ENCODE data around the gene KRT1.
A peak's percentile ranks its signal among the peaks of the same experiment; 100 is the strongest.

Gene KRT1

DNA sequence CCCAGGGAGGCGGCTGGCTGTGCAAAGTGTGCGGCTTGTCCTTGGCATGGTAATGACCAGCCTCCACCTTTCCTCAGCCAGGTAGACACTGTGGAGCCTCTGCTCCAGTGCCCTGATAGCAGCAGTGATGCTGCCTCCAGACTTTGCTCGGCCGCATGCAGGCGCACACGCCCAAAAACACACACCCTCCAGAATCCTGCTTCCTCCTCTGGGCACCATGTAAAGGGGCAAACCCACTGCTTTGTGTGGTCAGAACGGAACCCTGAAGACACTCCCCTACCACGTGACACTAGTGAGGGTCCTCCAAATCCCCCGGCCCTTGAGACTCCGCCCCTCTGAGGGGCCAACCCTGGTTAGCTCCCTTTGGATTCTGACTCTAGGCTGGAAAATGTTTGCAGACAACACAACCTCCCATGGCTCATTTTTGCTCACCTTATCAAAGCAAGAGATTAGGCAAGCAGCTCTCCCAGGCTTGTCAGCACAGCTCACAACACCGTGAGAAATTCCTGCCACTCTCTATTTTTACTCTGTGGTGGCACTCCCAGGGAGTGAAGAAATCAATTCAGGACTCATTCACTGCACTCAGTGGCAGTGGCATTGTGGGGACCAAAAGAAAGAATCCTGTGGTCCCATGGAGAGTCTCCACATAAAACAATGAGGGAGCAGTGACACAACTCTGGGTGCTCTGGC is 18.6 kb upstream of the KRT1 start:
- no peak for DNase-seq (ENCODE audit: low read depth in 2 of 2)

DNA sequence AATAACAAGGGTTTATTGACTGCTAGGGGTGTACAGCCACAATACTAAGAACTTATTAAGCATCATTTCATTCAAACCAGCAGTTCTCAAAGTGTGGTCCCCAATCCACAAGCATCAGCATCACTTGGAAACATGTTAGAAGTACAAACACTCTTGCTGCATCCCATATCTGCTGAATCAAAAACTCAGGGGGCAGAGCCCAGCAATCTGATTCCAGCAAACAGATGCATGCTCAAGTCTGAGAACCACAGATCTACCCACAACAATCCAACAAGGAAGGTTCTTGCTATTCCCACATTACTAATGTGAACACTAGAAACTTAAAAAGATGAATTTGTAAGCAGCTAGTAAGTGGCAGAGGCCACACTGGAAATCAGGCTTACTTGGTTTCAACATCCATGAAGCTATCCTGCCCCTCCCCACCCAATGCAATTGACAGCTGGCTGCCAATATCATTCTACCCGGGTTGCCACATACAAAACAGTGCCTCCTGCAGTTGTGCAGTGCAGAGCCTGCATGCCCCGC is 16.9 kb upstream of the KRT1 start:
- DNase-seq (ENCODE audit: low read depth in 2 of 2), result no peak

DNA sequence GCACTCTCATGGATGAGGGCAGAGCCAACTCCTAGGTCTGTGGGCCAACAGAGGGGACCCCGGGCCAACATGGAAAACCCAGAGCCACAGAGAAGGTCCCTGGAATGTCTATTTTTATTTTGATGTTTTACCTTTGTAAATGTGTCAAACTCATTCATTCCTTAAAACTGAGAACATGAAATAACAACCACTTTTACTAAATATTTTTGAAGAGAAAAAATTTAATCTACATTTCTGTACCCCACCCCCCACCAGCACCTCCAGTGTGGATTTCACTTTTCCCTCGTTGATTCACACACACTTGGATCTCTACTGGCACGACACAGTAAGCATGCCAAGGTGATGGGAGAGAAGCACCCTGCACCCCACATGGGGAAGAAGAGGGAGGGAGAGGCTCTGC is 16.4 kb upstream of the KRT1 start:
- DNase-seq (ENCODE audit: low read depth in 2 of 2), result no peak

DNA sequence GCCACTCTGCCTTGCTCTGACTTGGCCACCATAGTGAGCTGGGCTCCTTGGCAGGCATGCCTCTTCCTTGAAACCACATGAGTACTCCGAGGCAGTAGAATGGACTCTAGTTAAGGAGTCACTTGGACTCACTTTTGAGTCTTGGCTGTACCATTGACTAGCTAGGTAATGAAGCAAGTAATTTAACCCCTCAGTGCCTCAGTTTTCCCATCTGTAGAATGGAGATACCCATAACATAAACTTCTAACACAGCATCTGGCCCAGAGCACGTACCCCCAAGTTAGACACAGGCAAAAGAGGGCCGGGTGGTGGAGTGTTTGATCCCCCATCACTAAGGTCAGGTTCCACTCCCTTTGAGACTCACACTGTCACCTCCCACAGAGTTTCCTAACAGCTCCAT is 14.8 kb upstream of the KRT1 start:
- no peak for DNase-seq (ENCODE audit: low read depth in 2 of 2)

DNA sequence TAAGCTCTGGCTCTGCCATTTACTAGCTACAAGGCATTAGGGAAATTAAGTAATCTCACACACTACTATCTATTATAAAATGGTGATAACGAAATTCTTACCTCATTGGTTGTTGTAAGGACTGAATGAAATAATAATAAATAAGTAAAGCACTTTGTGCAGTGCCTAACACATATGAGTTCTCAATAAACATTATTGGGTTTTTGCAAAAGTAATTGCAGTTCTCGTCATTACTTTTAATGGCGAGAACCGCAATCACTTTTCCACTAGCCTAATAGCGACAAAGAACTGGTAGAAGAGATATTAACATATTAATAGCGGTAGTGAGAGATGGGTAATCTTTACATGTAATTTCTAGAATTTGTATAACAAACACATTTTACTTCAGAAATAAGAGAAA is 13.9 kb upstream of the KRT1 start:
- DNase-seq (ENCODE audit: low read depth in 2 of 2), result no peak

DNA sequence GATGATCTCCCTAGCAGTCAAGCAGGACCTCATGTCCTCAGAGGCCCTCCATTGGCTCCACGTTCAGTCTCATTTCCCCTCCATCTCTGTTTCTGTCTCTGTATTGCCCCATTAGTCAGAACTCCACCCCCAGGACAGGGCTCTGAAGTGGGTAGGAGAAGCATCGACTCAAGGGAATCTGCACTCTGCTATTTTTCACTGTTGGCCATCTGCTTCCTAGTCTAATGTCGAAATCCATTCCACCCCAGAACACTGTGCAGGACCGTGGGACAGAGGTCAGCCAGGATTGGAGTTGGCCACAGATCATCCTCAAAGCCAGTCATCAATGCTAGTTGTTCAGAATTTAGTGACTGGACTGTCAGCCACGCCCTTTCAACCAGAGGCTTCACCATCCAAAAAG is 13.1 kb upstream of the KRT1 start:
- no peak for DNase-seq (ENCODE audit: low read depth in 2 of 2)

DNA sequence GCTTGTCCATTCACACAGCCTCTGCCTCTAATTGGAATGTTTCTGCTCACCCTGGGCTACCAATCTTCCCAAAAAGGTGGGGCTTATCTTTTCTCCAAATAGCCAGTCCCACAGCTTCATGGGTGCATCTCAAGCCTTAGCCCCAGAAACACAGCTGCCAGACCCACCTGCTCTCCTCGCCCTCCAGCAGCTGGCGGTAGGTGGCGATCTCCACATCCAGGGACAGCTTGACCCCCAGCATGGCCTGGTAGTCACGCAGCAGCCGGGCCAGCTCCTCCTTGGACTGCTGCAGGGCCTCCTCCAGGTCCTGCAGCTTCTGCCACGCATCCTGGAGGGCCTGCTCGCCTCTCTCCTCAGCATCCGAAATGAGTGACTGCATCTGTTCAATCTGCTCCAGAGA is 12.0 kb upstream of the KRT1 start:
- no peak for DNase-seq (ENCODE audit: low read depth in 2 of 2)

DNA sequence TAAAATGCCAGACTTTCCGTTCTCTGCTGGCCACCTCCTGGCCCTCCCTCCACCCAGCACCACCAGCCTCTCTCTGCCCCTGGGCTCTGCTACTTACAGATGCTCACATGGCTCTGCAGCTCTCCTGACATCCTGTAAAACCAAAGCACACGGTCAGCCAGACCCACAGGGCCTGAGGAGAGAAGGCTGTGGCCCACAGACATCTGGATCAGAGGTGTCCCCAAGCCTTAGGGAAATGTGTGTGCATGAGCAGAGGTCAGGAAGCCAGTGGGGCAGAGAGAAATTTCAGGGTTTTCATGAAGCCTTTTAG is 11.6 kb upstream of the KRT1 start:
- no peak for DNase-seq (ENCODE audit: low read depth in 2 of 2)

DNA sequence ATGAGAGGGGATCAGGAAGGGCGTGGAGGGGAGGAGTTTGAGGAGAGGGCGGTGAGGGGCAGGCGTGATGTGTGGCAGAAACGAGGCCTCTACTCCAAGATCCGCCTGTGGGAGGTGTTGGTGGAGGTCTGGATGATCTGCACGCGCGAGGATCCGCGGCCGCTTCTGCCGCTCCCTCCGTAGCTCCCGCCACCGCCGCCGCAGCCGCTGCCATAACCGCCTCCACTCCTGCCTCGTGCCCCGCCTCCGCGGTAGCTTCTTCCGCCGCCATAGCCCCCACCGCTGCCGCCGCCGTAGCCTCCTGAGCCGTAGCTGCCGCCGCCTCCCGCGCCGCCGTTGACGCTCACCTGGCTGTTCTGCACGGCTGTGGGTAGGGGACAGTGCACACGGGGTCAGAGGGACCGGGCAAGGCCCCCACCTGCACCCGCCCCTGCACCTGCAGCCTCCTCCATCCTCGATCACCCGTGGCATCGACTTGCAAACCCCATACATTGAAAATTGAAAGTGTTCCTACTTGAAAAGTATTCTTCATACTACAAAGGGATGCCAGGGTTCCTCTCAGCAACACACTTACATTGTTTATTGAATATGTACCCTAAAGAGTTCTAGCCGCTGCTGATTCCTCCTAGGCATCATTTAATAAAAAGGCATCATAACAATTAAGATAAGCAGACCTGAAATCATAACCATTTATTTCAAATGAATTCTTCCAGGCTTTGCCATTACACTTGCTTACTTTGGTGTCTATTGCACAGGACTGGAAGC is 11.1 kb upstream of the KRT1 start:
- DNase-seq (ENCODE audit: low read depth in 2 of 2), result peak in 1 of 2 donors; percentile 26

DNA sequence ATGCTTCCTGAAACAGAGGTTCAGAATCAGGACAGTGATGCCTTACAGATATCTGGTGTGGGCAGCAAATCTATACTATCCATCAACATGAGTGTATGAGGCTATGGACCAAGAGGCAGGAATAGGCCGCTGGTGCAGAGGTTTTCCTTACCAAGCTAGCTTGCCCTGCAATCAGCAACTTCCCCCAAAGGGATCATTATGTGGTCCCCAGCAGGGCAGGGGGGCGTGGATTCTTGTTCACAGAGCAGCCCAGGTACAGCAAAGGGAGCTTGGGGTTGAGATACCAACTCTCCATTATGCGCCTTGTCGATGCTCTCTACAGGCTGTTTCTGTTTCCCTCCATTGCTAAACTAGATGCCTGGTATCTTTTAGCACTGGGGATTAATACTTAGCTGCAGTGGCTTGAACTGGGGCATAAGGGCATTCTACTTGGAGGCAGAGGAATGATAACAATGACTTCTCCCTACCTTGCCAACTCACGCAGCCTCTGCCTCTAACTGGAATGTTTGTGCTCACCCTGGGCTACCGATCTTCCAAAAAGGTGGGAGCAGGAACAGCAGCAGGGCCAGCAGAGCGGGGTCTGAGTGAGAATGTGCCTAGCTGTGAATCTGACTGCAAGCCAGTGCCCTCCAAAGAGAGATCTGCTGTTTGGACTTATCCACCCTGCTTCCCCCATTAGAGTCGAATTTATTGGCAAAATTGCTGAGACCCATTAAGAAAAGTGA is 10.3 kb upstream of the KRT1 start:
- no peak for DNase-seq (ENCODE audit: low read depth in 2 of 2)

DNA sequence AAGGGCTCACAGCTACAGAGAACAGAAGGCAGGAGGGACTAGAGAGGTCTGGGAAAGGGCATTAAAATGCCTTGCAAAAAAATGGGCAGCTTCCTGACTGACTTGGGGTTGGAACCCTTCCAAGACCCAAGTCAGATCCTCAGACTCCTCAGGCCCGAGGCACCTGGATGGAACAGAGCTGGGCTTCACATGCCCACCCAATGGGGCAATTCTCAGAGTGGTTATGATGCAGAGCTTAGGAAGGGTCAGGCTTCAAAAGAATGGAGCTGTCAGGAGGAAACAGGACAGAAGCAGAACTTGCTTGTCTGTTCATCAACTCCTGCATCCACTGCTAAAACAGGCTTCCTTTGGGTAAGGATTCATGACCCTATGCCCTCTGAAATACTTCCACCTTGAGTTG is 9.7 kb upstream of the KRT1 start:
- DNase-seq (ENCODE audit: low read depth in 2 of 2), result no peak

DNA sequence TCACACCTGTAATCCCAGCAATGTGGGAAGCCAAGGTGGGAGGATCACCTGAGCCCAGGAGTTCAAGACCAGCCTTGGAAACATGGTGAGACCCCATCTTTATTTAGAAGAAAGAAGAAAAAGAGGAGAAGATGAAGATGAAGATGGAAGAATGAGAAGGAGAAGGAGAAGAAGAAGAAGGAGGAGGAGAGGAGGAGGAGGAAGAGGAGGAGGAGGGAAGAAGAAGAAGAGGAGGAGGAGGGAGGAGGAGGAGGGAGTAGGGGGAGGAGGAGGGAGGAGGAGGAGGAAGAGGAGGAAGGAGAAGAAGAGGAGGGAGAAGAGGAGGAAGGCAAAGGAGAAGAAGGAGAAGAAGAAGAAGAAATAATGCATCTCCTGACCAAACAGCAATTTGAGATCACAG is 9.0 kb upstream of the KRT1 start:
- DNase-seq (ENCODE audit: low read depth in 2 of 2), result no peak

DNA sequence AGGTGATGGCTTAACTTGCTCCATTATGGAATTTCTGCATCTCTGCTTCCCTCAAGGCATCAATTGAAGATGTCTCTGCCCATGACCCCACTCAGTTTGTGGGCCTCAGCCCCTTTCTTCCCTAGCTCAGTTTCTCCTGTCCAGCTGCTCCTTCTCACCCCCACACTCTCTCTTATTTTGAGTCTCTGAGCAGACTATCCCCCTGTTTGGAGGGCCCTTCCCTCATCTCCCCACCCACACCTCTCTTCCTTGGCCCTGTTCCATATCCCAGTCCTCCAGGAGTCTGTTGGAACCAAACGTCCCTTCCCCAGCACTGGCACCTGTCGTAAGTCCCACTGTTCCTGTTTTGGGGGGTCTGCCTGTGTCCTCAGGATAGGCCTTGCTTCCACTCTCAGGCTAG is 8.3 kb upstream of the KRT1 start:
- DNase-seq (ENCODE audit: low read depth in 2 of 2), result no peak

DNA sequence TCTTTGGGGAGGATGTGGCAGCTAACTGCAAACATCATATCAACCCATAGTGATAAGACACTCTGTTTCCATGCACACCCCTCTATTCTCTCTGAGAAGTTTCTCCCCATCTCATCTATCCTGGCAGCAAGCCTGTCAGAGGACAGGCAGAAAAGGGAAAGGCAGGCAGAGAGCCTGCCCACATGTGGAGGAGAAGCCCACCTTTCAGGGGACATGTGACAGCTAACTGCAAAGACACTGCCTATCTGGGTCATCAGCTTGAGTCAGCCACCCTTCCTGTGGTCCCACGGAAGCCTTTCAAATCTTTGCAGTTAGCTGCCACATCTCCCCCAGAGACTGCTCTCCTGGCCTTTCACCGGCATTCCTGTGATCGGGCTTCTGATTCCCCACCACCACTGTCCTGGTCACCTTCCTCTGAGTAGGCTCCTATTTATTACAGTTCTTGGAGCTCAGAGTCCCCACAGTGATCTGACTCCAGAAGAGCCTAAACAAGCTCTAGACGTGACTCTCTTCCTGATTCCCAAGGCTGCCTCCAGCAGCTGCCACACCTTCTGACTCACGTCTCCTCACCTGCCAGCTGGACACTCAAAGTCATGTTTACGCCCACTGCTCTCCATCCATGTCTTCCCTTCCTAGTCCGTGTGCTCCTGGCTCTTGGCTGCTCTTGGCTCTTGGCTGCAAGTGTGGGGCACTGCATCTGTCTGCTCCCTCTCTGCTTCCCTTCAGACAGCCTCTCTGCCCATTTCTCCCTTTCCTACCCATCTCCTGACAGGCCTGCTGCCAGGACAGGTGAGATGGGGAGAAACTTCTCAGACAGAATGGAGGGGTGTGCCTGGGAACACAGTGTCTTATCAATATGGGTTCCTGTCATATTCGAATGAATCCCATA is 7.5 kb upstream of the KRT1 start:
- no peak for DNase-seq (ENCODE audit: low read depth in 2 of 2)

DNA sequence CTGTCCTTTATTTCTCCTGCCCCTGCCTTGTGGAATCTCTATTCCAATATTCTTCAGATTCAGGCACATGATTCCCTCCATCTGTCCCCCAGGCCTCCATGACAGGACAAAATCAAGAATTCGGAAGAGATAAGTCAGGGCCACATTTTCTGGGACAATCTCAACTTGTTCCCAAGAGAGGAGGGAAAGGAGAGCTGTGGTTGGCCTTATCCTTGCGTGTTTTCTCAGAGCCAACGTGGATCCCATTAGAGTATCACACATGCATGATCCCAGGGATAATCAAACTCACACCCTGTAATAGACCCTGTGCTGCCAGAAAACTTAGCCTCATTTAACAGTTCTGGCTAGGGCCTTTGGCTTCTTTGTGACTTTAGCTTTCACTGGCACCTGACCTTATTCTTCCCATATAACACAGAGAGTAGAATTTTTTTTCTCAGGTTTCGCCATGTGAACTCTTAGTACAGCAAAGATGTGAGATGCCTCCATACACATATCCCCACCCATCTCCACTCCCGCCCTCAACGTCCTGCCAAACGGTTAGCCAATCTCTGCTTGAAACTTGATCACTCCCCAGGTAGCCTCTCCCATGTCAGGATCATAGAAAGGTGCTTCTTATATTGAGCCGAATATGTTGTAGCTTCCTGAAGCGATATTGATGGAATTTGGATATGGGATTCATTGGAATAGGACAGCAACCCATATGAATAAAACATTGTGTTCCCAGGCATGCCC is 6.7 kb upstream of the KRT1 start:
- no peak for DNase-seq (ENCODE audit: low read depth in 2 of 2)

DNA sequence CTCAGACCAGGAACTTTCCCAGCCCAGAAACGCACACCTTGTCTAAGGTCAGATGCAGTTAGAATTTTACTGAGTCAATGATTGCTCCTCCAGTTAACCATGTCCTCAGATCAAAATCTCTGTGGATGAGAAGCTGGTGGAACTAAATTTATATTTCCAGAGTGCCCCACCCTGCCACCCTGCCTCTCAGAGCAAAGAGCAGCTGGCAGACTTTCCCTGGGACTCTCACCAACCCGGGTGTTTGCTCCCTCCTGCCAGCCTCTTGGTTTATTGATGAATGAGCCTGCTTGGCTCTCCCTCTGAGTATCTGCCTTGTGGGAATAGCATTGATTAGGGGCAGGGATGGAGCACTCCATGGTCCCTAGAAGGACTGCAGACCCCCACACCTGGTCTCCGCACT is 5.9 kb upstream of the KRT1 start:
- DNase-seq (ENCODE audit: low read depth in 2 of 2), result no peak

DNA sequence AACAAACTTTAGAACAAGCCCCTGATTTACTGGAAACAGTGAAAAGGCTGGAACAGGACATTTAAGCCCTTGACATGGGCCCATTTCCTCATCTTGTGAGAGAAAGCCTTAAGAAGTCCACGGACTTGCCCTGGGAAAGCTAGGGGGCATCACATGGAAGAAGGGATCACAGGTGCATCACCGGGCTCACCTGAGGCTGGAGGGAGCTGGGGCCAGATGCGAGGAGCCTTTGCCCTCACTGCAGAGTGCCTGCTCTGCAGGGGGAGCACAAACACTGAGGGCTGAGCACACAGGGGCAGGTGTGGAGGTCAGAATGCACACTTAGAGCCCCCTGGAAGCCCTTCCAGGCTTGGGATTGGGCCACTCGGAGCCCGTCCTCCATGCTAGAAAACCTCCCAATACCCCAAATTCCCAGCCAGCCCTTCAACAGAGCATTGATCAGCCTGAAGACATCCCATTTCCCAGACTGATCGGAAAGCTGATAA is 5.2 kb upstream of the KRT1 start:
- no peak for DNase-seq (ENCODE audit: low read depth in 2 of 2)

DNA sequence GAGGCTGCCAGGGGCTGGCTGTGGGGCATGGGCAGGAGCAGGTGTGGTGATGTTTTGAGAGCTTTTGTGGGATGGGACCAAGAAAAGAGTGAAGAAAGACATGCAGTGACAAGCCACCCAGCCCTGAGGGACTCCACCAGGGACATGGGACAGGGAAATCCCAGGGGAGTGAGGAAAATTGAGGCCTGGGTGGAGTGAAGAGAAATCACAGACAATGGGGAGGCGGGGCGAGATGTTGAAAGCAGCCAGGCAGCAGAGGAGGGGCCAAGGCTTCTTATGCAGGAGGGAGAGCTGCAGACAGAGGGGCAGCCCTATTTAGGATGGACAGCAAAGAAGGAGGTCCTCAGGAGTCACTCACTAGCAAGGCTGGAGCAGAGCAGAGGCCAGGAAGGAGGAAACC is 4.2 kb upstream of the KRT1 start:
- no peak for DNase-seq (ENCODE audit: low read depth in 2 of 2)

DNA sequence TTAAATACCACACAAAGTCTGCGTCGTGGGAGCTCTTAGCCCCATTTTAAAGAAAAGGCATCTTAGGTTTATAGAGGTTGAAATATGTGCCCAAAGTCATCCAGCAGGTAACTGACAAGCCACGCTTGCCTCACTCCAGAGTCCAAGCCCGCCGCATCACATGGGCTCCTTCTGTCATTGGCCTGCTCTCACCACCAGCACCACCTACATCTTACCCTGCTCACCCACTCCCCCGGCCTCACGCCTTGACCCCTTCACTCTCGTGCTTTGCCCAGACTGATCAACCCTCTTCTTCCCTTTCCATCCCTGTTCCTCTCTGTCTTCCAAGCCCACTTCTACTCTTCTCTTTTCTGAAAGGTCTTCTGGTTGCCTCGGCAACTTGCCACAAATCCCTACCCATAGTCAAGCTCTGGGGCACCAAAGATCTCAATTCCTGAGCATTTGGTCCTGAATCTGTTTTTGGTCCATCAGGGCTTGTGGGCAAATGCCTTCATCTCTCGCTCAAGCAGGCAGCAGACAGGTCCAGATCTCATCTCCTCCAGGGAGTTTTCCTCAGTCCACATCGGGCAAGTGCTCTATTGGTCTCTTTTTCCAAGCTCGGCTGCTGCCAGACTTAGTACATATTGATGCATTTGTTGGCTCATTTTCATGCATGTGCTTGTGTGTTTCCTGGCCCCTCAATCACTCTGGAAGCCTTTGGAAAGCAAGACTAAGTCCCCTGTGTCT is 3.5 kb upstream of the KRT1 start:
- no peak for DNase-seq (ENCODE audit: low read depth in 2 of 2)

DNA sequence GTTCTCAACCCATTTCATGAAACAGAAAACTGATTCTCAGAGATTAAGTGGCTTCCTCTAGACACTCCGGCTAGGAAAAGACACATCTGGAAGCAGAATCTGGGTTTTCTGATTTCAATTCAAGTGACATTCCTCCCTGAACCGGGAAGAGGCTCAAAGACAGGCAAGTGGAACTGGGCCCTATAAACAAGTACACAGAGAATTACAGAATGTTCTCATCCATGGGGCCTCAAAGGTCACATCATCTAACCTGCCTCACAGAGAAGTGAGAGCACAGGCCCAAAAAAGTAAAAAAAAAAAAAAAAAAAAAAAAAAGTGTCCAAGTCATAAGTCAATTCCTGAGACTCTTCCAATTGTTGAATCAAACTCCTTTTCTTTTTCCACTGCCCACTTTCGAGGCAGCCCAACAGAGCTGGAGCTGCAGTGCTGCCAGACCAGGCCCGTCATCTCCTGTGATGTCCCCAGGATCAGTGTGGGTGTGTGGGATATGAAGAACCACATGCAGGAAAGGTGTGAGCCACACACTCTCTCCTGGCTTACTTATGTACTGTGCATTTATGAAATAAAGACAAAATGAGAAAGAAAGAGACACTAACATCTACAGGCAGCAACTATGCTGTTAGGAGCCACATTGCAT is 2.8 kb upstream of the KRT1 start:
- no peak for DNase-seq (ENCODE audit: low read depth in 2 of 2)
